Embryonic facial prominence (tissue), 1 donor: ENCODE data around the gene MOB4.

ENCODE experiments used
- DNase-seq: peaks from one replicate; pipeline ENCODE4 v3.0.0-alpha.2; 2016; ENCODE audit errors: extremely low spot score

MOB4 gene

GRCh38 chr2:197591339-197592072 lies 75.6 kb downstream of the MOB4 start:
- DNase-seq = no peak

GRCh38 chr2:197596766-197597165 lies 80.9 kb downstream of the MOB4 start:
- DNase-seq = no peak

- DNase-seq = no peak
Observed at GRCh38 chr2:197597166-197597565, 81.3 kb downstream of the MOB4 start.

- no peak for DNase-seq
Observed at GRCh38 chr2:197598450-197598849, 82.6 kb downstream of the MOB4 start.

GRCh38 chr2:197599285-197599965 lies 83.6 kb downstream of the MOB4 start:
- DNase-seq = no peak

- no peak for DNase-seq
Observed at GRCh38 chr2:197600306-197600705, 84.4 kb downstream of the MOB4 start.

- no peak for DNase-seq
Observed at GRCh38 chr2:197601726-197602125, 85.9 kb downstream of the MOB4 start.
